HepG2 (cell line): ENCODE measurements around the gene KLF5. TPM values are rescaled to one million over a fixed set of nuclear protein-coding genes. Genes with fewer than 3 reads are reported as not detected.

Experiments
- ATF7 ChIP-seq, 2 experiments: fragments of 450-650 bp in 1 of 2; sonication (generic) in 1 of 2; formaldehyde crosslinking in 1 of 2; IDR thresholded peaks; 2 replicates each; pipeline versions ENCODE4 v1.4.0 to v1.6.1; 2016 to 2020; ENCODE audit warnings: antibody characterized with exemption in 1 of 2, mild to moderate bottlenecking in 1 of 2, missing genetic modification reagents in 1 of 2
- ERF ChIP-seq: IDR thresholded peaks from 2 replicates; pipeline ENCODE4 v1.6.1; 2018; ENCODE audit warnings: missing biosample characterization, missing genetic modification reagents
- HES4 ChIP-seq: sonication (generic); formaldehyde crosslinking; IDR thresholded peaks from 2 replicates; pipeline ENCODE4 v1.9.0; 2021; ENCODE audit warnings: mild to moderate bottlenecking, missing genetic modification reagents, borderline replicate concordance
- HOXA9 ChIP-seq: sonication (generic); formaldehyde crosslinking; IDR thresholded peaks from 2 replicates; pipeline ENCODE4 v1.8.1; 2022; ENCODE audit warnings: missing genetic modification reagents, mild to moderate bottlenecking, moderate library complexity, borderline replicate concordance
- KDM2A ChIP-seq: sonication (generic); formaldehyde crosslinking; IDR thresholded peaks from 2 replicates; pipeline ENCODE4 v1.4.0; 2020; ENCODE audit warnings: low read depth, missing genetic modification reagents, borderline replicate concordance
- RARG ChIP-seq: sonication (generic); formaldehyde crosslinking; IDR thresholded peaks from 2 replicates; pipeline ENCODE4 v1.4.0; 2020; ENCODE audit warnings: low read depth, mild to moderate bottlenecking, missing genetic modification reagents
- SP4 ChIP-seq: sonication (generic); formaldehyde crosslinking; IDR thresholded peaks from 2 replicates; pipeline ENCODE4 v1.8.1; 2023; ENCODE audit warnings: mild to moderate bottlenecking, missing genetic modification reagents
- TMF1 ChIP-seq: sonication (generic); formaldehyde crosslinking; IDR thresholded peaks from 2 replicates; pipeline ENCODE4 v1.8.1; 2022; ENCODE audit warnings: low read depth, missing genetic modification reagents
- ZKSCAN1 ChIP-seq: fragments of 150-350 bp; IDR thresholded peaks from 2 replicates; pipeline ENCODE4 v1.6.1; 2014; ENCODE audit warnings: low read length
- ZNF263 ChIP-seq: sonication (generic); formaldehyde crosslinking; IDR thresholded peaks from 2 replicates; pipeline ENCODE4 v1.4.0; 2020; ENCODE audit warnings: missing genetic modification reagents
- ZNF317 ChIP-seq: sonication (generic); formaldehyde crosslinking; IDR thresholded peaks from 2 replicates; pipeline ENCODE4 v1.5.0; 2020; ENCODE audit warnings: mild to moderate bottlenecking, missing genetic modification reagents
- ZNF703 ChIP-seq: sonication (generic); formaldehyde crosslinking; IDR thresholded peaks from 2 replicates; pipeline ENCODE4 v1.5.1; 2020; ENCODE audit warnings: missing genetic modification reagents, mild to moderate bottlenecking, moderate library complexity, borderline replicate concordance
- ZNF788 ChIP-seq: sonication (generic); formaldehyde crosslinking; IDR thresholded peaks from 2 replicates; pipeline ENCODE4 v1.5.0; 2020; ENCODE audit warnings: mild to moderate bottlenecking, missing genetic modification reagents, borderline replicate concordance
- ZSCAN22 ChIP-seq: sonication (generic); formaldehyde crosslinking; IDR thresholded peaks from 2 replicates; pipeline ENCODE4 v1.4.0; 2020; ENCODE audit warnings: mild to moderate bottlenecking, missing genetic modification reagents
- ZSCAN31 ChIP-seq: sonication (generic); formaldehyde crosslinking; IDR thresholded peaks from 2 replicates; pipeline ENCODE4 v1.5.0; 2020; ENCODE audit warnings: low read depth, mild to moderate bottlenecking, missing genetic modification reagents
- polyA plus RNA-seq, 8 experiments: library from polyadenylated mRNA; depleted of rRNA in 3 of 8; stranded (reverse) in 7 of 8; unstranded in 1 of 8; fragments of >200 nt; fragmentation: Illumina TruSeq in 4 of 8; extraction: Trizol in 4 of 8; gene quantifications; 2 replicates each; pipeline versions ENCODE4 v1.2.1 to v1.2.3, GENCODE V29; 2011 to 2016; ENCODE audit warnings: low read depth in 4 of 8, missing spikeins in 1 of 8, mixed read lengths in 1 of 8; ENCODE audit not compliant: insufficient read depth in 1 of 8
- total RNA-seq, 5 experiments: library from RNA; depleted of rRNA; stranded (reverse); fragments of >200 nt; fragmentation: Illumina TruSeq; extraction: Trizol; gene quantifications; 2 replicates each; pipeline ENCODE4 v1.2.3, GENCODE V29; 2016; ENCODE audit warnings: low read depth in 1 of 5
- TF ChIP-seq, protein P1 (sequence below): sonication (generic); formaldehyde crosslinking; IDR thresholded peaks from 2 replicates; pipeline ENCODE4 v1.8.0; 2022; ENCODE audit warnings: low read depth, missing genetic modification reagents
- TF ChIP-seq, protein P2 (sequence below): sonication (generic); formaldehyde crosslinking; IDR thresholded peaks from 2 replicates; pipeline ENCODE4 v1.5.0; 2020; ENCODE audit warnings: missing genetic modification reagents, mild to moderate bottlenecking, borderline replicate concordance
- TF ChIP-seq, protein P3 (sequence below): sonication (generic); formaldehyde crosslinking; IDR thresholded peaks from 2 replicates; pipeline ENCODE4 v1.4.0; 2020; ENCODE audit warnings: missing genetic modification reagents, borderline replicate concordance
- TF ChIP-seq, protein P4 (sequence below): sonication (generic); formaldehyde crosslinking; IDR thresholded peaks from 2 replicates; pipeline ENCODE4 v1.8.0; 2022; ENCODE audit warnings: mild to moderate bottlenecking, missing genetic modification reagents, moderate library complexity

The KLF5 gene
- total and polyA plus RNA-seq, 2 of the 13 experiments (the other 11 are each of a cell fraction or from before 2014, with no cell fraction given): 1.7 to 9.2 TPM

DNA sequence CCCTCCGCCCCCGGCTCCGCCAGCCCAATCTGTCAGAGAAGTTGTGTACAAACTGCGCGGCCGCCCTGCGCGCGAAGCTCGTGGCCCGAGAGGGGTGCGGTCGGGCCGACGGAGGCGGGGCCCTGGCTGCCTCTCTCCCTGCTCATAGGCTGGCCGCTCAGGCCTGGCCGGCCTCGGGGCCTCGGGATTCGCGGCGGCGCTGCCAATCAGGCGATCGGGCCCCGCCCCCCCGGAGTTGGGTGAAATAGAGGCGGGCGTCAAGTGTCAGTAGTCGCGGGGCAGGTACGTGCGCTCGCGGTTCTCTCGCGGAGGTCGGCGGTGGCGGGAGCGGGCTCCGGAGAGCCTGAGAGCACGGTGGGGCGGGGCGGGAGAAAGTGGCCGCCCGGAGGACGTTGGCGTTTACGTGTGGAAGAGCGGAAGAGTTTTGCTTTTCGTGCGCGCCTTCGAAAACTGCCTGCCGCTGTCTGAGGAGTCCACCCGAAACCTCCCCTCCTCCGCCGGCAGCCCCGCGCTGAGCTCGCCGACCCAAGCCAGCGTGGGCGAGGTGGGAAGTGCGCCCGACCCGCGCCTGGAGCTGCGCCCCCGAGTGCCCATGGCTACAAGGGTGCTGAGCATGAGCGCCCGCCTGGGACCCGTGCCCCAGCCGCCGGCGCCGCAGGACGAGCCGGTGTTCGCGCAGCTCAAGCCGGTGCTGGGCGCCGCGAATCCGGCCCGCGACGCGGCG is at the start of gene KLF5 (continued):
- TF ChIP-seq, protein P1, sequence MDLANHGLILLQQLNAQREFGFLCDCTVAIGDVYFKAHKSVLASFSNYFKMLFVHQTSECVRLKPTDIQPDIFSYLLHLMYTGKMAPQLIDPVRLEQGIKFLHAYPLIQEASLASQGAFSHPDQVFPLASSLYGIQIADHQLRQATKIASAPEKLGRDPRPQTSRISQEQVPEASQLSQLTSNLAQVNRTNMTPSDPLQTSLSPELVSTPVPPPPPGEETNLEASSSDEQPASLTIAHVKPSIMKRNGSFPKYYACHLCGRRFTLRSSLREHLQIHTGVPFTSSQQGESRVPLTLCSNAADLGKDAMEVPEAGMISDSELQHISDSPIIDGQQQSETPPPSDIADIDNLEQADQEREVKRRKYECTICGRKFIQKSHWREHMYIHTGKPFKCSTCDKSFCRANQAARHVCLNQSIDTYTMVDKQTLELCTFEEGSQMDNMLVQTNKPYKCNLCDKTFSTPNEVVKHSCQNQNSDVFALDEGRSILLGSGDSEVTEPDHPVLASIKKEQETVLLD (CRISPR knock-in tag): peak; percentile 17; the same call in 1 of the 2 replicates
- TF ChIP-seq ZSCAN22 (CRISPR knock-in tag) (no peak), HOXA9 (CRISPR knock-in tag) (no peak; the same call in 1 of the 2 replicates), ZSCAN31 (CRISPR knock-in tag) (0 out of 2 replicates have a peak, but pooled peaks have one; percentile 22), ATF7 (IDR thresholded peaks at IDR 0.05) (no peak), ATF7 (CRISPR knock-in tag; IDR thresholded peaks at IDR 0.05) (no peak), ZNF788 (peak; percentile 28; the same call in 1 of the 2 replicates), HES4 (CRISPR knock-in tag) (peak; percentile 25; the same call in 1 of the 2 replicates), ZNF263 (CRISPR knock-in tag) (peak; percentile 19; the same call in 1 of the 2 replicates), KDM2A (CRISPR knock-in tag) (peak; percentile 83), ZKSCAN1 (no peak), ERF (peak; percentile 84), TMF1 (CRISPR knock-in tag) (no peak), SP4 (CRISPR knock-in tag) (peak; percentile 89), ZNF703 (CRISPR knock-in tag) (no peak), RARG (CRISPR knock-in tag) (no peak), ZNF317 (CRISPR knock-in tag) (0 out of 2 replicates have a peak, but pooled peaks have one; percentile 31)
- TF ChIP-seq, protein P2, sequence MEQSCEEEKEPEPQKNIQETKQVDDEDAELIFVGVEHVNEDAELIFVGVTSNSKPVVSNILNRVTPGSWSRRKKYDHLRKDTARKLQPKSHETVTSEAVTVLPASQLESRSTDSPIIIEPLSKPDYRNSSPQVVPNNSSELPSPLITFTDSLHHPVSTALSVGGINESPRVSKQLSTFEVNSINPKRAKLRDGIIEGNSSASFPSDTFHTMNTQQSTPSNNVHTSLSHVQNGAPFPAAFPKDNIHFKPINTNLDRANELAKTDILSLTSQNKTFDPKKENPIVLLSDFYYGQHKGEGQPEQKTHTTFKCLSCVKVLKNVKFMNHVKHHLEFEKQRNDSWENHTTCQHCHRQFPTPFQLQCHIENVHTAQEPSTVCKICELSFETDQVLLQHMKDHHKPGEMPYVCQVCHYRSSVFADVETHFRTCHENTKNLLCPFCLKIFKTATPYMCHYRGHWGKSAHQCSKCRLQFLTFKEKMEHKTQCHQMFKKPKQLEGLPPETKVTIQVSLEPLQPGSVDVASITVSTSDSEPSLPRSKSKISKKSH (CRISPR knock-in tag): no peak
- TF ChIP-seq, protein P3, sequence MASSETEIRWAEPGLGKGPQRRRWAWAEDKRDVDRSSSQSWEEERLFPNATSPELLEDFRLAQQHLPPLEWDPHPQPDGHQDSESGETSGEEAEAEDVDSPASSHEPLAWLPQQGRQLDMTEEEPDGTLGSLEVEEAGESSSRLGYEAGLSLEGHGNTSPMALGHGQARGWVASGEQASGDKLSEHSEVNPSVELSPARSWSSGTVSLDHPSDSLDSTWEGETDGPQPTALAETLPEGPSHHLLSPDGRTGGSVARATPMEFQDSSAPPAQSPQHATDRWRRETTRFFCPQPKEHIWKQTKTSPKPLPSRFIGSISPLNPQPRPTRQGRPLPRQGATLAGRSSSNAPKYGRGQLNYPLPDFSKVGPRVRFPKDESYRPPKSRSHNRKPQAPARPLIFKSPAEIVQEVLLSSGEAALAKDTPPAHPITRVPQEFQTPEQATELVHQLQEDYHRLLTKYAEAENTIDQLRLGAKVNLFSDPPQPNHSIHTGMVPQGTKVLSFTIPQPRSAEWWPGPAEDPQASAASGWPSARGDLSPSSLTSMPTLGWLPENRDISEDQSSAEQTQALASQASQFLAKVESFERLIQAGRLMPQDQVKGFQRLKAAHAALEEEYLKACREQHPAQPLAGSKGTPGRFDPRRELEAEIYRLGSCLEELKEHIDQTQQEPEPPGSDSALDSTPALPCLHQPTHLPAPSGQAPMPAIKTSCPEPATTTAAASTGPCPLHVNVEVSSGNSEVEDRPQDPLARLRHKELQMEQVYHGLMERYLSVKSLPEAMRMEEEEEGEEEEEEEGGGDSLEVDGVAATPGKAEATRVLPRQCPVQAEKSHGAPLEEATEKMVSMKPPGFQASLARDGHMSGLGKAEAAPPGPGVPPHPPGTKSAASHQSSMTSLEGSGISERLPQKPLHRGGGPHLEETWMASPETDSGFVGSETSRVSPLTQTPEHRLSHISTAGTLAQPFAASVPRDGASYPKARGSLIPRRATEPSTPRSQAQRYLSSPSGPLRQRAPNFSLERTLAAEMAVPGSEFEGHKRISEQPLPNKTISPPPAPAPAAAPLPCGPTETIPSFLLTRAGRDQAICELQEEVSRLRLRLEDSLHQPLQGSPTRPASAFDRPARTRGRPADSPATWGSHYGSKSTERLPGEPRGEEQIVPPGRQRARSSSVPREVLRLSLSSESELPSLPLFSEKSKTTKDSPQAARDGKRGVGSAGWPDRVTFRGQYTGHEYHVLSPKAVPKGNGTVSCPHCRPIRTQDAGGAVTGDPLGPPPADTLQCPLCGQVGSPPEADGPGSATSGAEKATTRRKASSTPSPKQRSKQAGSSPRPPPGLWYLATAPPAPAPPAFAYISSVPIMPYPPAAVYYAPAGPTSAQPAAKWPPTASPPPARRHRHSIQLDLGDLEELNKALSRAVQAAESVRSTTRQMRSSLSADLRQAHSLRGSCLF (CRISPR knock-in tag): 0 out of 2 replicates have a peak, but pooled peaks have one; percentile 13
- TF ChIP-seq, protein P4, sequence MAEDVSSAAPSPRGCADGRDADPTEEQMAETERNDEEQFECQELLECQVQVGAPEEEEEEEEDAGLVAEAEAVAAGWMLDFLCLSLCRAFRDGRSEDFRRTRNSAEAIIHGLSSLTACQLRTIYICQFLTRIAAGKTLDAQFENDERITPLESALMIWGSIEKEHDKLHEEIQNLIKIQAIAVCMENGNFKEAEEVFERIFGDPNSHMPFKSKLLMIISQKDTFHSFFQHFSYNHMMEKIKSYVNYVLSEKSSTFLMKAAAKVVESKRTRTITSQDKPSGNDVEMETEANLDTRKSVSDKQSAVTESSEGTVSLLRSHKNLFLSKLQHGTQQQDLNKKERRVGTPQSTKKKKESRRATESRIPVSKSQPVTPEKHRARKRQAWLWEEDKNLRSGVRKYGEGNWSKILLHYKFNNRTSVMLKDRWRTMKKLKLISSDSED (CRISPR knock-in tag): no peak
